ENCODE measurements around the gene P3R3URF.

GRCh38 chr1:46148318-46148717, 28.0 kb downstream of the P3R3URF start:
- no peak for TF ChIP-seq CTCF (IDR thresholded peaks at IDR 0.05)
- no peak for TF ChIP-seq POLR2A (IDR thresholded peaks at IDR 0.05)
